Stimulated activated CD4-positive, alpha-beta T cell treated with anti-CD3 and anti-CD28 coated beads, Interleukin-1b, Interleukin-23, amount 100 ng/mL, for 1 hour (primary cell): Measurements from ENCODE around the gene MET.

Experiments used
- DNase-seq, 2 donors: peaks; one replicate each; pipeline ENCODE4 v3.0.0-alpha.2; 2020; ENCODE audit warnings: low read depth in 2 of 2

Gene MET

GRCh38 chr7:116783666-116784318 is 111.8 kb downstream of the MET start:
- DNase-seq, result no peak

DNA sequence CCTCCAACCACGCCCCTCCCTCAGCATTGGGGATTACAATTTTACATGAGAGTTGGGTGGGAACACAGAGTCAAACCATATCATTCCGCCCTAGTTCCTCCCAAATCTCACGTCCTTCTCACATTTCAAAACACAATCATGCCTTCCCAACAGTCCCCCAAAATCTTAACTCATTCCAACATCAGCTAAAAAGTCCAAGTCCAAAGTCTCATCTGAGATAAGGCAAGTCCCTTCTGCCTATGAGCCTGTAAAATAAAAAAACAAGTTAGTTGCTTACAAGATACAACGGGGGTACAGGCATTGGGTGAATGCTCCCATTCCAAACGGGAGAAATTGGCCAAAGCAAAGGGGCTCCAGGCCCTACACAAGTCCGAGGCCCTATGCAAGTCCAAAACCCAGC is 112.7 kb downstream of the MET start:
- no peak for DNase-seq

DNA sequence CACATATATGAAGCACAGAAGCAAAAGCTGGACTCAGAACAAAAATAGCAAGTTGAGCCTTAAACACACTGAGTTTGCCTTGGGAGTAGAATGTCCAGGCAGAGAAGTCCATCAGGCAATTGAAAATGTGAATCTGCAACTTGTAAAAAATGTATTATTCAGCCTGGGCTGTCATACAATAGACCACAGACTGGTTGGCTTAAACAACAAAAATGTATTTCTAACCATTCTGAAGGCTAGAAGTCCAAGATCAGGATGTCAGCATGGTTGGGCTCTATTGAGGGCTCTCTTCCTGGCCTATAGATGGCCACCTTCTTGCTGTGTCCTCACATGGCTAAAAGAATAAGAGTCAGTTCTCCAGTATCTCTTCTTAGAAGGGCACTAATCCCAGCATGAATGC is 113.8 kb downstream of the MET start:
- DNase-seq, result no peak

- no peak for DNase-seq
These were observed 114.9 kb downstream of the MET start for GRCh38 chr7:116786791-116787443.

GRCh38 chr7:116787881-116788280 is 115.9 kb downstream of the MET start:
- DNase-seq, result no peak

GRCh38 chr7:116788572-116789197 is 116.7 kb downstream of the MET start:
- no peak for DNase-seq

DNA sequence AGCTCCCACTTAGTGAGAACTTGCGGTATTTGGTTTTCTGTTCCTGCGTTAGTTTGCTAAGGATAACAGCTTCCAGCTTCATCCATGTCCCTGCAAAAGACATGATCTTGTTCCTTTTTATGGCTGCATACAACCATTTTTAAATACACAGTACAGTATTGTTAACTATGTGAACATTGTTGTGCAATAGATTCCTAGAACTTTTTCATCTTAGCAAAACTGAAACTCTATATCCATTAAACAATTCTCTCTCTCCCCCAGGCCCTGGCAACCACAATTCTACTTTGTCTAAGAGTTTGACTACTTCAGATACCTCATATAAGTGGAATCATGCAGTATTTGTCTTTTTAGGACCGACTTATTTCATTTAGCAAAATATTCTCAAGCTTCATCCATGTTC is 118.0 kb downstream of the MET start:
- no peak for DNase-seq

DNA sequence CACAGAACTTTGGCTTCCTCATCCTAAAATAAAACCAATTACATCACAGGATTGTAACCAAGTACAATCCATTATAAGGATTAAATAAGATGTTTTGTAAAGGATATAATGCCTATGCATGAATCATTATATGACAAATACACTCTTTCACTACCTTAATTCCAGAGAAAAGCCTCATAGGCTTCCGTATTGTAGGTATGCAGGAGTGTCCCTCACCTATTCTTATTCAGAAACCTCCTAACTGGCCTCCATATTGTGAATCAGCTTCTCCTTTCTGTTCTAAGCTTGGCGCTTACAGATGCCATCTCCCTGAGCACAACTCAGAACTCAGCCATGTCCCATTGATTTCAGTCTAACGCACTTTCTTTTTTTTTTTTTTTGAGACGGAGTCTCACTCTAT is 120.8 kb downstream of the MET start:
- no peak for DNase-seq

DNA sequence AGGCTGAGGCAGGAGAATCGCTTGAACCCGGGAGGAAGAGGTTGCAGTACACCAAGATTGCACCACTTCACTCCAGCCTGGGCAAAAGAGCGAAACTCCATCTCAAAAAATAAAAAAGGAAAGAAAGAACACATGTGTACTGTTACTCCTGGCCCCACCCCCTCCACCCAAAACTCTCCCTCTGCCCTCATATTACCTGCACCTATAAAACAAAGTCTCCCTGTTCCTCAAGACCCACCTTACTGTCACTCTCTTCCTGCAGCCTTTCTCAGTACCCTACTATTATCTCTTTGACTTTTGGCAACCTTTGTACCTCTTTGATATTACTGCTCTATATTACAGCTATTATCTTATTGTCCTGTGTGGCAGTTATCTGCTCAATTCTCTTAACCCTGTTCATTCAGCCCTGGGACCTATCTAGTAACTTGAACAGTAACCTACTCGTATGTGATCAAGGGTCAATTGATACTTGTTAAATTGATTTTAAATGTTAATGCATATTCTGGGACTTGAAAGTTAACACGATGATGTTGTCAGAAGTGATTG is 121.9 kb downstream of the MET start:
- no peak for DNase-seq

GRCh38 chr7:116796471-116796870 is 124.5 kb downstream of the MET start:
- no peak for DNase-seq

- no peak for DNase-seq
These were observed 125.6 kb downstream of the MET start for GRCh38 chr7:116797612-116798011.

GRCh38 chr7:116798232-116798631 is 126.2 kb downstream of the MET start:
- no peak for DNase-seq

DNA sequence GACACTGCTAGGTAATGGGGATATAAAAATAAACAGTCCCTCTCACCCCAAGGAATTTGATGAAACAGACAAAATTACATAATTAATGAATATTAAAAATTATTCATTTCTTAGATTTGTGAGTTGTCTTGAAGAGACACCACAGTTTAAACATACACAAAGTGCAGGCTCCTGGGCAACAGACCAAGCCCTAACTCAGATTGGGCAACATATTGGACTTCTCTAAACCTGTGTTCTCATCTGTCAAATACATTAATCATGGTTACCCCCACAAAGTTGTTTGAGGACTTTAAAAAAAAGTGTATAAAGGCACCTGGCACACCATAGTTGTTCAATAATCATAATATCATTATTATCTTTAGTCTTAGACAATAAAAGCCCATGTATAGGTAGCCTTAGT is 127.9 kb downstream of the MET start:
- DNase-seq, result no peak

DNA sequence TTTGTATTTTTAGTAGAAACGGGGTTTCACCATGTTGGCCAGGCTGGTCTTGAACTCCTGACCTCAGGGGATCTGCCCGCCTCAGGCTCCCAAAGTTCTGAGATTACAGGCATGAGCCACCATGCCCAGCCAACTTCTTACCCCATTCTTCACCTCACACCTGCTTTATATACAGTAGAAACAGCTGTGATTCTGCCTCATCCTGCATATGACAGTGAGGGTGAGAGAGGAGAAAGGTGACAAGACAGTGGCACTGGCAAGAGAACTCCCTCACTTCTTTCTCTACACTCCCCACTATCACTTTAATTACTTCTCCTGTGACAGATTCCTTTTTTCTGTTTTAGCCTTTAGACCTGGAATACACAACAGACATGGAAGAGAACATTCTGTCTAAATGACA is 128.6 kb downstream of the MET start:
- DNase-seq, result no peak

DNA sequence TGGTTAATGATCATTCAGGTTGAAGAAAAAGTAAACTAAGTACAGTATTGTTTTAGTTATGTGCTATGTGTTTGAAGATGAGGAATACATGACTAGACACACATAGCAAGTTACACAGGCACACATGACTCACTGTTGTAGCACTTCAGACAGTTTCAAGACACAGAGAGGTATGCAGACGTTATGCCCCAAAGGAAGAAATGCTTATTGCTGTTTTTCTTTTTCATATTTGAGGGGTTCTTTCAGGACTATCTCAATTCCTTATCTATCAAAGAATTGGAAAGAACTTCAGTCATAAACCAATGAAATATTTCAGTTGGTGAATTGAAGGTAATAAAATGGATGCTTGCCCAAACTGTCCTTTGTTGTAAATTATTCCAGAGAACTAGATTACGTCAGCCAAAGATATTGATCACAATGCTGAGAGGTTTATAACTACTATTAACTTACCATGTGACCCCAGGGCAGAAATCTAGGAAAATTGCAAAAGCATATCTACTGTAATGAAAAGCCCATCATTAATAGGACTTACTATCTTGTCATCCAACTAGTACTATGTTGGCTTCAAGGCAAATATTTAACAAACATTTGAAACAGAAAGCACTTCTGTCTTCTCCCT is 129.2 kb downstream of the MET start:
- no peak for DNase-seq

GRCh38 chr7:116802144-116802745 is 130.2 kb downstream of the MET start:
- no peak for DNase-seq

- DNase-seq, result no peak
These were observed 130.8 kb downstream of the MET start for GRCh38 chr7:116802746-116803152.

GRCh38 chr7:116804471-116804870 is 132.5 kb downstream of the MET start:
- no peak for DNase-seq

DNA sequence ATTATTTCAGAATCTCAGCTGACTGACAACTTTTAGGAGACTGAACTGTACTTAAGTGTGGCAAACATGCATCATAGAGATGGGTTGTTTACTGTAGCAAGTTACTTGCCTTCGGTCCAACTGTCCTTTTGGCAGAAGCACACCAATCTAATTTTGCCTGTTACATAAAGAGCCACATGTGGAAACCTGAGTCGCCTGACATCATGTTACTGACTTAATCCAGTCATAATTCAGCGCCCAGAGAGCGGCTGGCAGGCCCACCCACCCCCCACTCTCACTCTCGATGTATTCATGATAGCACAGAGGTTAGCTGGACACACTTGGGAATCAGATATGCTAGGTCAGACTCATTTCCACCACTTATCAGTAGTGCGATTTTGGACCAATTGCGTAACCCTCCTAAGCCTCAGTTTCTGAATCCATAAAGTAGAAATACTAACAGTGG is 133.1 kb downstream of the MET start:
- DNase-seq, result no peak

- no peak for DNase-seq
These were observed 134.3 kb downstream of the MET start for GRCh38 chr7:116806046-116806944.

DNA sequence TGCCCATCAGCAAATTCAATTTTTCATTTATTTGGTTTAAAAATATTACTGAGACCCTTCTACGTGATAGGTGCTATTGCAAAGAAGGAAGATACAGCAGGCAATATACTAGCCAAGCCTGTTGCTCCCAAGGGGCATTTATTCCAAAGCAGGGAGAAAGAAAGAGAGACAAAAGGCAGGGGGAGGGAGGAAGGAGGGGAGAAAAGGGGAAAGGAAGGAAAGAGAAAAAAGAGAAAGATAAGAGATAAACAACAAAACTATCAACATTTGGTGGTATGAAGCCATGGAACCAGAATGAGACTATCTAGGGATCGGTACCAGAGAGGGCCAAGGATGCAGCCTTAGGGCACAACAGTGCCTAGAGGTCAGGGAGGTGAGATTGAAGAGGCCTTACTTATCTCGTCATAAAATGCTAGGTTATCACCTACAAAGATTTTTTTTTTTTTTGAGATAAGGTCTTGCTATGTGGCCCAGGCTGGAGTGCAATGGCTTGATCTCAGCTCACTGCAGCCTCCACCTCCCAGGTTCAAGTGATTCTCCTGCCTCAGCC is 135.1 kb downstream of the MET start:
- DNase-seq, result no peak
